ENCODE data around the gene PGAP6.
"Not testable (repeated sequence)": the region's sequence is repeated elsewhere in the genome, so short reads cannot be mapped to it uniquely, and the experiment has no call there.

The PGAP6 gene

GRCh38 chr16:400061-400591 lies 18.3 kb upstream of the PGAP6 start:
- DNase-seq, result no peak

DNA sequence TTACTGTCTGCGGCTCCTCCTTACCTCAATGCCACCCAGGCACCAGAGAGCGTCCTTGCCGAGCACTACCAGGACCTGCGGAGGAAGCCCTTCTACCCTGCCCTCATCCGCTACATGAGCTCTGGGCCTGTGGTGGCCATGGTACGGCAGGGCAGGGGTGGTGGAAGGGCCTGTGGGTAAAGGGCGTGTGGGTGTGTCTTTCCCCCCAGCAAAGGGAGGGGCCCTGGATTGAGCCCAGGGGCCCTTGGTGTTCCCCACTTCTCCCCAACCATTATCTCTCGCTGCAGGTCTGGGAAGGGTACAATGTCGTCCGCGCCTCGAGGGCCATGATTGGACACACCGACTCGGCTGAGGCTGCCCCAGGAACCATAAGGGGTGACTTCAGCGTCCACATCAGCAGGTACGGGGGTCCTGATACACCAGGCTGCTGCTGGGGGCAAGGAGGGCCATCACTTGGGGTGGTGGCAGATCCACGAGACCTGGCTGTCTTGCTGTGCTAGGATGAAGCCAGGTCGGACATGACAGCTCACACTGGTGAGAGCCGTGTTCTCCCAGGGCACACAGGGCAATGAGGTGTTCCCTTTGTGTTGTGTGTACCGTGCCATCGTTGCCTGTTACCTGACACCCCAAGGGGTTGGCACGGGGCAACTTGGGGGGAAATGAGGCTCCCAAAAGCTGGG lies 17.7 kb upstream of the PGAP6 start:
- no peak for DNase-seq

DNA sequence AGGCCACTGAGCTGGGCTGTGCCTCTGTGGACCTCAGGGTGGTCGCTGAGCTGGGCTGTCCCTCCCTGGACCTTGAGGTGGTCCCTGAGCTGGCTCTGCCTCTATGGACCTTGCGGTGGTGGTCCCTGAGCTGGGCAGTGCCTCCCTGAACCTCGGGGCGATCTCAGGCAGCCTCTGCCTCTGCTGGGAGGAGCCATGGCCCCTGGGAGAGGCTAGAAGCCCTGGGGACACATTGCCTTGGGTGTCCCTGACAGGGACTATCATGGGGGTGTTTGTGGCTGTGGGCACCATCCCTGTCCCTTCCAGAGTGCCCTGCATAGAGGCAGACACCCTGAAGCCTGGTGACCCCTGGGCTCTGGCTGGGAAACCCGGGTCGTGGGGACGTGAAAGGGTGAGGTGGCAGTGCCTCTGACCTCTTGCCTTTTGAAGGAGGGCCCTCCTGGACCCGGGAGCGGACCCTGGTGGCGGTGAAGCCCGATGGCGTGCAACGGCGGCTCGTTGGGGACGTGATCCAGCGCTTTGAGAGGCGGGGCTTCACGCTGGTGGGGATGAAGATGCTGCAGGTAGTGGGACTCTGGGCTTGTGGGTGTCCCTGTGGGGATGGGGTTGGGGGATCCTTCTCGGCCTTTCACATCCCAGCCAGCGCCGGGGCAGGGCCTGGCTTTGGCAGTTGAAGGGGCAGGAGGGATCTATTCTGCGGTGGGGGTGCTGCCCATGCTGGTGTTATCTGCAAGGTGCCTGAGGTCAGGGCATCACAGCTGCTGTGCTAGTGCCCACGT lies 17.0 kb upstream of the PGAP6 start:
- DNase-seq, result no peak

GRCh38 chr16:397736-398332 lies 16.1 kb upstream of the PGAP6 start:
- DNase-seq, result peak in 1 of 2 donors; percentile 35

DNA sequence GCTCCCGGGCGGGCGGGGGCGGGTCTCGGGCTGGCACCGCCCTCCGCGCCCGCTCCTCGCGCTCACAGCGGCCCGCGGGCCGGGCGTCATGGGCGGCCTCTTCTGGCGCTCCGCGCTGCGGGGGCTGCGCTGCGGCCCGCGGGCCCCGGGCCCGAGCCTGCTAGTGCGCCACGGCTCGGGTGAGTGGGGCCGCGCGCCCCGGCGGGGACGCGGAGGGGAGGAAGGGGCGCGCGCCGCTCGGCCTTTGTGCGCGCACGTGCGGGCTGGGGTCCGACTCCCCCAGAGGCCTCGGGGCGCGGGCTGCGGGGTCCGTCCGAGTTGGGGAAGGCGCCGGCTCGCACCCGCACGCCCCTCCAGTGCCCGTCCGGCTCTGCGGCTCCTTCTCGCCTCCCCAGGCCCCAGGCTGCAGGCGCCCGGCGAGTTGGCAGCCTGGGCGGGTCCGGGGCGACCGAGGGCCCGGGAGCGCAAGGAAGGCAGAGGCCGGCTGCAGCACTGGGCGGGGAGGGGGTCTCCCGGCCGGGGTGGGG lies 15.4 kb upstream of the PGAP6 start, which contains the start of gene NME4:
Gene NME4, plus strand, starts transcription at position 65 of the 527 bp plus-strand sequence. Its CDS starts 24 bp downstream, at position 89.
- no peak for DNase-seq

- DNase-seq, result peak in 1 of 2 donors; percentile 16
Observed at GRCh38 chr16:396605-397004, 14.8 kb upstream of the PGAP6 start.

GRCh38 chr16:396199-396598 lies 14.4 kb upstream of the PGAP6 start:
- no peak for DNase-seq

GRCh38 chr16:392450-393030 lies 10.8 kb upstream of the PGAP6 start:
- DNase-seq, result peak; percentile 28 to 71

- DNase-seq, result peak; percentile 52 to 71
Observed at GRCh38 chr16:391885-392335, 10.1 kb upstream of the PGAP6 start.

DNA sequence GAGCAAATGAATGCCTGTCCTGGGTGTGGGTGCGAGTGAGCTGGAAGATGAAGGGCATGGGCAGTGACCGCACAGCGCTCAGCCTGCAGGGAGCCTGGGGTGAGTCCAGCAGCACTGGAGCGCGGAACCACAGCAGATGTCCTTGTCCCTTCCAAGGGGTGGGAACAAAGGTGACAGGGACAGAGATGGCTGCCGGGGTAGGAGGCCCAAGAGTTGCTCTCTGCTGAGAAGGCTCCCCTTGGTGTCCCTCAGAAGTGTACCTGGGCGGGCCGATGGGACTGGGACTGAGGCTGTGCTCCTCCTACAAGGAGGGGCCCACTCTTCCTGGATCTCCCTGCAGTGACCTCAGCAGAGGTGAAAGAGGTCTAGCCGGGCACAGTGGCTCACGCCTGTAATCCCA lies 7.6 kb upstream of the PGAP6 start:
- no peak for DNase-seq

GRCh38 chr16:387761-388666 lies 6.2 kb upstream of the PGAP6 start:
- DNase-seq, result not testable (repeated sequence)

GRCh38 chr16:386641-387156 lies 4.9 kb upstream of the PGAP6 start:
- no peak for DNase-seq

GRCh38 chr16:383326-384051 lies 1.7 kb upstream of the PGAP6 start:
- DNase-seq, result peak in 1 of 2 donors; percentile 24

- DNase-seq, result peak in 1 of 2 donors; percentile 19
Observed at GRCh38 chr16:381012-381788, 578 bp downstream of the PGAP6 start.

DNA sequence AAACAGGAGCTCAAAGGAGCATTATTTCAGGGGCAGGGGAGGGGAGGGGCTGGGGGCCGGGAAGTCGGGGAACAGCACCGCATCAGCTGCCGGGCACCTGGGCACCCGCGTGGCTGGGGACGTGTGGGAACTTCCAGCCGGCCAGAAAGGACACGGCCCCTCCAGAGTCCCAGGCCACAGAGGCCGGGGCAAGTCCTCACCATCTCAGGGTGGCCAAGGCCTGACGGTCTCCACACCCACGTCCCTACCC lies 1.1 kb downstream of the PGAP6 start:
- no peak for DNase-seq

DNA sequence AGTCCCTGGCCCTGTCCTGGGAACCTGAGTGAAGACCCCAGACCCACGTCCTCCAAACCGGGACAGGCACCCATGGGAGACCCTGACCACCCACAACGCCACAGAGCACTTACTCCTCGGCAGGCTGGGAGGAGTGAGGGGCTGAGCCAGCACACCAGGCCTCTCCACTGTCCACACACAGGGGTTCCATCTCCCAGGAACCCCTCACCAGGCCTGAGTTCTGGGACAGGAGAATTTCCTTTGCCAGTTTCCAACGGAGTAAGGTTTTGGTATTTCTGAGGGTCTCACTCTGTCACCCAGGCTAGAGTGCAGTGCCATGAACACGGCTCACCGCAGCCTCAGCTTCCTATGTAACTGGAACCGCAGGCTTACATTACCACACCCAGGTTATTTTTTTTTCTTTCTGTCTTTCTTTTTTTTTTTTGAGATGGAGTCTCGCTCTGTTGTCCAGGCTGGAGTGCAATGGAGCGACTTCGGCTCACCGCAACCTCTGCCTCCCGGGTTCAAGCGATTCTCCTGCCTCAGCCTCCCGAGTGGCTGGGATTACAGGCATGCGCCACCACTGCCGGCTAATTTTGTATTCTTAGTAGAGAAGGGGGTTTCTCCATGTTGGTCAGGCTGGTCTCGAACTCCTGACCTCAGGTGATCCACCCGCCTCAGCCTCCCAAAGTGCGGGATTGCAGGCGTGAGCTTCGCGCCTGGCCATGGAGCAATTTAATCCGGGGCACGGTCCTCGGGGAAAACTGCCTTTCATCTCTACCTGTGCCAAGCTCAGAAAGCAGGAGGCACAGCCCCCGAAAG lies 1.6 kb downstream of the PGAP6 start:
- no peak for DNase-seq

DNA sequence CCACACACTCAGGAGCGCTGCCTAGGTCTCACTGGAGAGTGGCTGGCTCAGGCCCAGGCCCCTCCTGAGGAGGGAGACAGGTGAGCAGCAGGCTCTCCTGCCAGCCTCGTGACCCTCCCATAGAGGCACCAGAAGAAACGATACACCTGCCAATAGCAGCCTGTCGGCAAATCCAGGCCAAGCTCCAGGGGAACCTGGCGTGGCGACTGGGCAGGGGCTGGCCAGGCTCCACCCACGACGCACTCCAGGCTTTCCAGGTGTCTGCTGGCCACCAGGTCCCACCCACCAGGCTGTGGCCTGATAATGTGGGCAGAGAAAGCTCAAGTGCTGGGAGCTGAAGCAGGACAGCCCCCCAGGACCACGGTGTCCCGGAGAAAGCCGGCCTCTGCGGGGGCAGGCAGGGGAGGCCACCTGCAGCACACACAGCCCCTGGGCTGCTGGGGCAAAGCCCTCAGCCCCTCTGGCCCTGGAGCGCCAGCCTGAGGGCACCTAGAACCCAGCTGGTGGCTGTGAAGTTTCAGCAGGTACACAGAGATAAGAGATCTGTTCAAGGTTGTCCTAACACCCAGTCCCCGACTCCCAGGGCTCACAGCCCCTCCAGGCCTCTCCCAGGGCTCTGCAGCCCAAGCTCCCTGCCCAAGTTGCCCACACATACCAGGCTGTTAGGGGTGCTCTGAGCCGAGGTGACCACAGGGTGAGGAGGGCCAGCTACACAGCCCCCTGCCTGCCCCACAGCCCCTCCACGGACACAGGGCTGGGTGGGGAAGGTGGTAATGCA lies 2.4 kb downstream of the PGAP6 start:
- DNase-seq, result no peak

- no peak for DNase-seq
Observed at GRCh38 chr16:378821-379182, 3.0 kb downstream of the PGAP6 start.

All from inflammatory macrophage treated with lipopolysaccharide for 1 hour (primary cell).